Right atrium auricular region (tissue), 2 donors: ENCODE measurements around the gene DCLRE1C. TPM values are rescaled to one million over a fixed set of nuclear protein-coding genes. Genes with fewer than 3 reads are reported as not detected.
"Not testable (repeated sequence)": the region's sequence is repeated elsewhere in the genome, so short reads cannot be mapped to it uniquely, and the experiment has no call there.

Source experiments
- DNase-seq: peaks from one replicate; pipeline ENCODE4 v3.0.0-alpha.2; 2019; ENCODE audit warnings: low spot score
- H3K27ac ChIP-seq, 2 donors: fragments of 200-600 bp; sonication (generic); 1 replicate in 1 of 2; 2 replicates in 1 of 2; pipeline ENCODE4 v1.5.1; 2016 to 2019
- H3K27me3 ChIP-seq, 2 donors: fragments of 200-600 bp; sonication (generic); one replicate each; pipeline versions ENCODE4 v1.5.1 to v1.6.0; 2017 to 2019
- H3K36me3 ChIP-seq: fragments of 200-600 bp; sonication (generic); one replicate; pipeline ENCODE4 v1.5.1; 2016
- H3K4me1 ChIP-seq, 2 donors: fragments of 200-600 bp; sonication (generic); one replicate each; pipeline versions ENCODE4 v1.5.1 to v1.6.0; 2017 to 2019
- H3K4me3 ChIP-seq, 2 donors: fragments of 200-600 bp; sonication (generic); 1 replicate in 1 of 2; 2 replicates in 1 of 2; pipeline ENCODE4 v1.5.1; 2017 to 2019; ENCODE audit warnings: mild to moderate bottlenecking in 1 of 2, moderate library complexity in 1 of 2
- H3K9me3 ChIP-seq, 2 donors: fragments of 200-600 bp; sonication (generic); one replicate each; pipeline ENCODE4 v1.5.1; 2019
- total RNA-seq, 2 donors: library from RNA; depleted of rRNA; stranded (reverse); fragments of >200 nt; gene quantifications; one replicate each; pipeline ENCODE4 v1.1.0, GENCODE V29; 2016
- TF ChIP-seq, protein P1 (sequence below), 2 donors: fragments of 200-600 bp; sonication (generic); IDR thresholded peaks; one replicate each; pipeline ENCODE4 v1.5.1; 2019; ENCODE audit warnings: antibody characterized with exemption in 2 of 2

DCLRE1C gene
- total RNA-seq: 1 to 10 TPM; 2.9 to 4.1 TPM

DNA sequence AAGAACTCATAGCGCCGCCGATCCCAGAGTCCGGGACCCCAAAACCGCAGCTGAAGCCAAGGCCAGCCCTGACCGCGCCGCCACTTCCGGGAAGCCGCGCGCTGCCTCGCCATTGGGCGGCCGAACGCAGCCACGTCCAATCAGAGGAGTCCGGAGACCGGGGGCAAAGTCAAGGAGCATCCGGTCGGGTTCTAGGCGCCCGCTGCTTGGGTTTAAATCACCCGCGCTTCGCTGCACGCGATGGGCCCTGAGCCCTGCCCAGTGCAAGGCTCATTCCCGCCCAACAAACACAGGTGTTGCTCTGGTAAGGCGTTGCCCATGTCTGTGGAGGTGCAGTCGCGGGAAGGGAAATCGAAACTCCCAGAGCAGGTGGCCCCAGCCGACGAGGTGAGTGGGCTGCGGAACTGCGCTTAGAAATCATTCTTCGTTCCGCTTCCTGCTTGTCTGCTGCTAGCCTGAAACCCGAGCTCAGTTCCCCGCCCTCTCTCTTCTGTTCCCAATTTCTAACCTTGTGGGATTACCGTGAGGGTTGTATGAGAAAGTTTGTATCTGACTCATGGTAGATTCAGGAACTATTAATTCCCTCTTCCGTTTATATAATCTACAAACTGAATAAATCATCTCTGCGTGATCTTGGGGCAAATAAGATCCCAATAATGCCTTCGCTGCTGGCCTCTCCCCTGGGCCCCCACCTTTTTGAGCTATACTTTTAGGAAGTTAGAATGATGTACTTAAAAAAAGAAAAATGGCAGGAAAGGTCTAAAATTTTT, at the start of gene DCLRE1C:
Gene DCLRE1C (minus strand): TSS at position 96 of the 770 bp plus-strand sequence. CDS start 86 bp downstream, at position 10.
- H3K27ac ChIP-seq: peak within 1 kb of the TSS; percentile 84 to 90
- peak within 1 kb of the TSS; percentile 61 to 76 for H3K4me3 ChIP-seq
- no peaks in the 10 kb centered on the region for H3K36me3 ChIP-seq
- peak; percentile 92 for DNase-seq
- TF ChIP-seq, protein P1, sequence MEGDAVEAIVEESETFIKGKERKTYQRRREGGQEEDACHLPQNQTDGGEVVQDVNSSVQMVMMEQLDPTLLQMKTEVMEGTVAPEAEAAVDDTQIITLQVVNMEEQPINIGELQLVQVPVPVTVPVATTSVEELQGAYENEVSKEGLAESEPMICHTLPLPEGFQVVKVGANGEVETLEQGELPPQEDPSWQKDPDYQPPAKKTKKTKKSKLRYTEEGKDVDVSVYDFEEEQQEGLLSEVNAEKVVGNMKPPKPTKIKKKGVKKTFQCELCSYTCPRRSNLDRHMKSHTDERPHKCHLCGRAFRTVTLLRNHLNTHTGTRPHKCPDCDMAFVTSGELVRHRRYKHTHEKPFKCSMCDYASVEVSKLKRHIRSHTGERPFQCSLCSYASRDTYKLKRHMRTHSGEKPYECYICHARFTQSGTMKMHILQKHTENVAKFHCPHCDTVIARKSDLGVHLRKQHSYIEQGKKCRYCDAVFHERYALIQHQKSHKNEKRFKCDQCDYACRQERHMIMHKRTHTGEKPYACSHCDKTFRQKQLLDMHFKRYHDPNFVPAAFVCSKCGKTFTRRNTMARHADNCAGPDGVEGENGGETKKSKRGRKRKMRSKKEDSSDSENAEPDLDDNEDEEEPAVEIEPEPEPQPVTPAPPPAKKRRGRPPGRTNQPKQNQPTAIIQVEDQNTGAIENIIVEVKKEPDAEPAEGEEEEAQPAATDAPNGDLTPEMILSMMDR (IDR thresholded peaks at IDR 0.05): no peak
- peaks cover 0 to 16% of the 10 kb centered on the region in 2 donors for H3K4me1 ChIP-seq
- H3K9me3 ChIP-seq: no peaks in the 10 kb centered on the region
- no peaks in the 10 kb centered on the region for H3K27me3 ChIP-seq

DNA sequence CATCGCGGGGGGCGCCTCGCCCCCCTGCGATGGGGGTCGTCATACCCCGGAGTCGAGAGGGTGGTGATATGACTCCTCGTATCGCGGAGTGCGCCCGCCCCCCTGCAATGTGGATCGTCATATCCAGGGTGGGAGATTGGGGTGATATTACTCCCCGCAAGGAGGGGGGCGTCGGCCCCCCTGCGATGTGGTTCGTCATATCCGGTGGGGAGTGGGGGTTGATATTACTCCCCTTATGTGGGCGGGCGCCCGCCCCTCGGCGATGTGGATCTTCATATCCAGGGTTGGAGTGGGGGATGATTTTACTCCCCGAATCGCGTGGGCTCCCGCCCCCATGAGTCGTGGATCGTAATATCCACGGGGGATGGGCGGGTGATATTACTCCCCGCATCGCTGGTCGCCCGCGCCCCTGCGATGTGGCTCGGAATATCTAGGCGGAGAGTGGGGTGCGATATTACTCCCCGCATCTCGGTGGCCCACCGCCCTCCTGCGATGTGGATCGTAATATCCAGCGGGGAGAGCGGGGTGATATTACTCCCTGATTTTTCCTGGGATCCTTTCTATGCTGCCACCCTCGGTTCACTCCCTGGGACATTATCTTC, 42.2 kb upstream of the DCLRE1C start:
- Histone ChIP-seq H3K9me3 (no peaks in the 10 kb centered on the region), H3K27me3 (no peaks in the 10 kb centered on the region), H3K4me1 (no peaks in the 10 kb centered on the region), H3K36me3 (no peaks in the 10 kb centered on the region), H3K27ac (no peak overlapping the region), H3K4me3 (no peak overlapping the region)
- TF ChIP-seq, protein P1 (IDR thresholded peaks at IDR 0.05): no peak
- DNase-seq: no peak

DNA sequence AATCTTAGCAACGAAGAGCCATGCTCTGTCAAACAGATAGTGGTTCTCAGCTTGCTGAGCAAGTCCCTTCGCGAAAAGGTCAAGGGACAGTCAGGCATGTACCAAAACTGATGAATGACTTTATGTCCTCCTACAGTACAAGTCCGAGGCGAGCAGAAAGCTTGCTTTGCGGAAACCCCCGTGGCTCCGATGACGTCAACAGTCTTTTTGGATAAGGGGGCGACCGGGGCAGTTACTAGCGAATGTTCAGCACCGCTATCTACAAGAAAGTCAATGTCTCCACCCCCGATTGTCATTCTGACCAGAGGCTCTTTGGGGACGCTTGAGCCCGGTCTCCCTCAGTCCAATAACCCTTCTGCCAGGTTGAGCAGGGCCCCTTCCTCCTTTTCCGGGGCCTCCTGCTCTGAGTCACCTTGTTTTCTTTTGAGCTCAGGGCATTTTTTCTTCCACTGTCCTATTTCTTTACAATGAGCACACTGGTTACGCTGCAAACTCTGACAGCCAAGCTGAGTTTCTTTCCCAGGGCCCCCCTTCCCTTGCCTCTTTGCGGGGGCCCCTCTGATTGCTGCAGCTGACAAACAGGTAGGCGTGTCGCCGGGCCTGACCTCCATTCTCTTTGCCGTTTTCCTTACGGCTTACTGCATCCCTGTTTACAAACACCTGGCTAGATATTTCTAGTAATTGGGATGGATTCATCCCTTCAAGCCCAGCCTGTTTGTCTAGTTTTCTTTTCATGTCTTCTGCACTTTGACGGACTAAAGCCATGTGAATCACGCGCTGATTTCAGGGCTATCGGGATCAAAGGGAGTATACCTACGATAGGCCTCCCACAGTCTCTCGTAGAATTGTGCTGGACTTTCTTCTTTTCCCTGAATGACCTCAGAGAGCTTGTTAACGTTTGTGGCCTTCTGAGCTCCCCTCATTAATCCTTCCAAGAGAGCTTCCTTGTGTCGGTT, 39.9 kb upstream of the DCLRE1C start:
- not testable (repeated sequence) for DNase-seq, H3K4me3 ChIP-seq, H3K27me3 ChIP-seq, H3K36me3 ChIP-seq, H3K9me3 ChIP-seq, H3K4me1 ChIP-seq, H3K27ac ChIP-seq

DNA sequence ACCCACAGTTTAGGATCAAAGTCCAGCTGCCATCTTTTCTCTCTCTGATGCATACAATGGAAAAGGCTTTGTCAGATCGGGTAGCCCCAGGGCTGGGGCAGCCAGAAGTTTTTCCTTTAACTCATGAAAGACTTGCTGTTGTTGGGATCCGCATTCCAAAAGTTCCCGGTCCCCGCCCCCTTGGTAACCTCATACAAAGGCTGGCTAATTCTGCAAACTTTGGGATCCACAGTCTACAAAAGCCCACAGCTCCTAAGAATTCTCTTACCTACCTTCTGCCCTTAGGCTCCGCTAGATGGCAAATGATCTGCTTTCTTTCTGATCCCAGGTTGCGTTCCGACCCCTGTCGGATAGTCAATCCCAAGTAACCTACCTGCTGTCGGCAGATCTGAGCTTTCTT, 38.4 kb upstream of the DCLRE1C start:
- H3K9me3 ChIP-seq, H3K27ac ChIP-seq, H3K36me3 ChIP-seq, H3K4me1 ChIP-seq, DNase-seq, H3K4me3 ChIP-seq, H3K27me3 ChIP-seq: not testable (repeated sequence)

DNA sequence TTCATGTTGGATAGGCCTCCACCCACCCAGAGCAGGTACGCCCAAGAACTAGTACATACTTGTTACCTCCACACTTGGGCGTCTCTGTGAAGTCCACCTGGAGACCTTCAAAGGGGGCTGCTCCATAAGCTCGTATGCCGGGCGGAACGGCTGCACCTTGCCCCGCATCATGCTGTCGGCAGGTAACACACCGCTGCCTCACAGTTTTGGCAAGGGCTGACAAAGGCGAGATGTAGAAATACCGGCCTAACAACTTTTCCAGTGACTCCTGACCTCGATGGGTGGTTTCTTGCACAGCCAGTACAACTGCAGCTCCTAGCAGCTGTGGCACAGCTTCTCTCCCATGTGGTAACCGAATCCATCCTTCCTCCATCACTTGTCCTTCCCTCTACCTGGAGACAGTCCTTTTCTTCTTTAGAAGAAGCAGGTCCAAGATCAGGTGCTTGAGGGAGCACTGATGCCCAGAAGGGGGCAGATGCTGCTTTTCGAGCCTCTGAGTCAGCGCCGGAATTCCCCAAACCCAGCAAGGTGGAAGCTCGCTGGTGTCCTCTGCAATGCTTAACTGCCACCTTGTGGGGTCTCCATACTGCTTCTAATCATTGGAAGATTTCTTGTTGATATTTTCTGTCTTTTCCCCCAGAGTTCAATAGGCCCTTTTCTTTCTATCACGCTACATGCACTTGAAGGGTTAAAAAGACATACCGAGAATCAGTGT, 37.3 kb upstream of the DCLRE1C start:
- H3K4me1 ChIP-seq, DNase-seq, H3K36me3 ChIP-seq, H3K27ac ChIP-seq, H3K9me3 ChIP-seq, H3K27me3 ChIP-seq, H3K4me3 ChIP-seq: not testable (repeated sequence)

DNA sequence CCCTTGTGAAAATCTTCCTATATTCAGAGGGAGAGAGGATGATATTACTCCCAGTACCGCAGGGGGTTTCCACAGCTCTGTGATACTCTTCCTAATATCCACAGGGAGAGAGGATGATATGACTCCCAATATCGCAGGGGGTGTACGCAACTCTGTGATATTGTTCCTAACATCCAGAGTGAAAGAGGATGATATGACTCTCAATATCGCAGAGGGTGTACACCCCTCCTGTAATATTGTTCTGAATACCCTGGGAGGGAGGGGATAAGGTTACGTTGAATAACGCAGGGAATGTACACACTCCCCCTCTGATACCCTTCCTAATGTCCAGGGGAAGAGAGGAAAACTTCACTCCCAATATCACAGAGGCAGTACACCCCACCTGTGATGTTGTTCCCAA, 35.7 kb upstream of the DCLRE1C start:
- DNase-seq, H3K27me3 ChIP-seq, H3K9me3 ChIP-seq, H3K4me3 ChIP-seq, H3K36me3 ChIP-seq, H3K27ac ChIP-seq, H3K4me1 ChIP-seq: not testable (repeated sequence)

DNA sequence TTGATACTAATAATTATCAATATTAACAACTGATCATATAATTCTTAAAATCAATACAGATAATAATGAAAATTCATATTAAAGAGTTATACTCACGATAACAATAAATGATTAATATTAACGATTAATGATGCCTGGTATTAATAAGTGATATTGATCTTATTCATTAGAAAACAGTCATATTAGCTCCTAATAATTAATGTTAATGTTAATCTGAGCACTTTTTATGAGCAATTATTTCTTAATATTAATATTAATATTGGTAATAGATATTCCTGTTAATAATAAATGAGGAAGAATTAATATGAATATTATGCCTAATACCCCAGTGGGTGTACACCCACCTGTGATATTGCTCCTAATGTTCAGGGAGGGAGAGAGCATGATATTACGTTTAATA, 28.8 kb upstream of the DCLRE1C start:
- no peak overlapping the region for H3K27ac ChIP-seq
- H3K9me3 ChIP-seq: no peaks in the 10 kb centered on the region
- H3K4me1 ChIP-seq: no peaks in the 10 kb centered on the region

More for the DNA sequence above, 28.8 kb upstream of the DCLRE1C start:
- DNase-seq: no peak
- Histone ChIP-seq H3K4me3 (no peak overlapping the region), H3K27me3 (no peaks in the 10 kb centered on the region), H3K36me3 (no peaks in the 10 kb centered on the region)
- TF ChIP-seq, protein P1 (IDR thresholded peaks at IDR 0.05): no peak
